Neural progenitor cell (in vitro differentiated cells): Measurements from ENCODE around the gene PSME4.

Experiments used
- CTCF ChIP-seq: fragments of 200-600 bp; sonication (generic); IDR thresholded peaks from 2 replicates; pipeline ENCODE4 v1.5.1; 2017; ENCODE audit warnings: antibody characterized with exemption, mild to moderate bottlenecking
- EZH2 ChIP-seq: fragments of 200-600 bp; sonication (generic); IDR thresholded peaks from 2 replicates; pipeline ENCODE4 v1.6.1; 2017; ENCODE audit warnings: antibody characterized with exemption, mild to moderate bottlenecking, moderate library complexity
- EZH2phosphoT487 ChIP-seq: fragments of 200-600 bp; sonication (generic); IDR thresholded peaks from 2 replicates; pipeline ENCODE4 v1.6.1; 2017; ENCODE audit warnings: antibody characterized with exemption

- no peak for TF ChIP-seq CTCF
- TF ChIP-seq EZH2: no peak
- no peak for TF ChIP-seq EZH2phosphoT487
Measured at GRCh38 chr2:53945538-53945937, 25.3 kb downstream of the PSME4 start.
